Lung (tissue), 12 donors: ENCODE results near the gene TRIM13. TPM values are rescaled to one million over a fixed set of nuclear protein-coding genes. Genes with fewer than 3 reads are reported as not detected.

Source experiments
- ATAC-seq: fragments of 200-7000 bp; cut with Tn5 transposase; one replicate; pipeline ENCODE4 v1.9.1; 2020; ENCODE audit warnings: moderate number of reproducible peaks; ENCODE audit not compliant: insufficient read depth, low FRiP score
- DNase-seq, 3 donors: peaks; one replicate each; pipeline ENCODE4 v3.0.0-alpha.2; 2013 to 2017
- H3K27ac ChIP-seq, 2 donors: one replicate each; pipeline ENCODE4 v1.5.1; 2013; ENCODE audit warnings: mild to moderate bottlenecking in 2 of 2, moderate library complexity in 2 of 2, control low read depth in 1 of 2, inconsistent platforms in 1 of 2, low read depth in 1 of 2, low read length in 1 of 2
- H3K27me3 ChIP-seq, 3 donors: one replicate each; pipeline ENCODE4 v1.5.1; 2013; ENCODE audit warnings: low read length in 2 of 3; ENCODE audit not compliant: control insufficient read depth in 3 of 3, insufficient read depth in 3 of 3
- H3K36me3 ChIP-seq, 4 donors: one replicate each; pipeline ENCODE4 v1.5.1; 2013; ENCODE audit warnings: low read length in 4 of 4, mild to moderate bottlenecking in 1 of 4, moderate library complexity in 1 of 4; ENCODE audit not compliant: control insufficient read depth in 4 of 4, insufficient read depth in 4 of 4
- H3K4me1 ChIP-seq, 5 donors: one replicate each; pipeline ENCODE4 v1.5.1; 2013; ENCODE audit warnings: low read length in 5 of 5, mild to moderate bottlenecking in 2 of 5, moderate library complexity in 1 of 5; ENCODE audit not compliant: control insufficient read depth in 5 of 5, insufficient read depth in 5 of 5
- H3K4me3 ChIP-seq: one replicate; pipeline ENCODE4 v1.5.1; 2013; ENCODE audit warnings: mild to moderate bottlenecking, control low read depth, moderate library complexity
- H3K9ac ChIP-seq, 2 donors: one replicate each; pipeline ENCODE4 v1.5.1; 2013; ENCODE audit warnings: low read length in 2 of 2, control low read depth in 1 of 2; ENCODE audit not compliant: insufficient read depth in 1 of 2
- H3K9me3 ChIP-seq, 4 donors: one replicate each; pipeline ENCODE4 v1.5.1; 2013; ENCODE audit warnings: low read length in 3 of 4, mild to moderate bottlenecking in 1 of 4, moderate library complexity in 1 of 4; ENCODE audit not compliant: control insufficient read depth in 4 of 4, insufficient read depth in 3 of 4
- CTCF ChIP-seq: IDR thresholded peaks from 2 replicates; pipeline ENCODE4 v1.5.1; 2012; ENCODE audit warnings: mild to moderate bottlenecking; ENCODE audit errors: control extremely low read depth, extremely low read depth
- WGBS, 2 donors: extraction: QIAGEN DNeasy Blood & Tissue Kit; methylation state at CpG; one replicate each; pipeline ENCODE4 v1.1.7; 2013; 5-methylcytosine and 5-hydroxymethylcytosine counted together
- polyA plus RNA-seq, 2 donors: library from polyadenylated mRNA; stranded (reverse); fragments of 200-250 nt; gene quantifications; one replicate each; pipeline ENCODE4 v1.2.1, GENCODE V29; 2013
- total RNA-seq, 2 donors: library from RNA; depleted of rRNA in 1 of 2; stranded (reverse); fragments of >200 nt in 1 of 2; gene quantifications; one replicate each; pipeline ENCODE4 v1.2.1, GENCODE V29; 2014 to 2021
- donor health status: control.
- donor health status: control.
- donor health status: Bipolar disorder and iron deficiency.
- donor health status: healthy.
- donor health status: DM: yes; HTN: yes; CAD: no.

The TRIM13 gene
- total and polyA plus RNA-seq, 4 donors = 14.9 to 45.4 (median 30.2) TPM

- no peak for TF ChIP-seq CTCF
- no peak overlapping the region for H3K27ac ChIP-seq
- ATAC-seq = no peak
Measured at GRCh38 chr13:50006426-50007135, 9.7 kb downstream of the TRIM13 start.

GRCh38 chr13:50011461-50011860, 14.6 kb downstream of the TRIM13 start:
- H3K36me3 ChIP-seq = peaks cover 18 to 23% (median 19%) of the 10 kb centered on the region in 4 donors
- H3K4me3 ChIP-seq = no peak overlapping the region
- H3K9ac ChIP-seq = no peak overlapping the region
- no peaks in the 10 kb centered on the region for H3K27me3 ChIP-seq
- WGBS, 2 donors = 93 to 96% methylated on average over 1 of the region's 1 CpG
- no peak for TF ChIP-seq CTCF
- no peak for ATAC-seq
- DNase-seq = no peak
- peaks cover 0 to 15% (median 0%) of the 10 kb centered on the region in 5 donors for H3K4me1 ChIP-seq
- H3K27ac ChIP-seq = no peak overlapping the region
- H3K9me3 ChIP-seq = no peaks in the 10 kb centered on the region

More at GRCh38 chr13:50006426-50007135, 9.7 kb downstream of the TRIM13 start:
- peaks cover 7 to 18% (median 12%) of the 10 kb centered on the region in 4 donors for H3K36me3 ChIP-seq
- 97 to 98% methylated on average over 7 of the region's 7 CpGs for WGBS, 2 donors
- H3K4me3 ChIP-seq = no peak overlapping the region
- no peaks in the 10 kb centered on the region for H3K9me3 ChIP-seq
- peaks cover 0 to 6% (median 3%) of the 10 kb centered on the region in 5 donors for H3K4me1 ChIP-seq
- no peaks in the 10 kb centered on the region for H3K27me3 ChIP-seq
- H3K9ac ChIP-seq = no peak overlapping the region
- peak in 2 of 3 donors; percentile 18 to 21 for DNase-seq

- Histone ChIP-seq H3K36me3 (peaks cover 18 to 20% (median 18%) of the 10 kb centered on the region in 4 donors), H3K27ac (peak overlapping the region in 1 of 2 donors; percentile 9), H3K9ac (no peak overlapping the region), H3K4me1 (peaks cover 0 to 16% (median 0%) of the 10 kb centered on the region in 5 donors), H3K27me3 (no peaks in the 10 kb centered on the region), H3K9me3 (no peaks in the 10 kb centered on the region), H3K4me3 (no peak overlapping the region)
- 95 to 97% methylated on average over 6 of the region's 6 CpGs for WGBS, 2 donors
- ATAC-seq (no peak), DNase-seq (no peak)
- no peak for TF ChIP-seq CTCF
Measured at GRCh38 chr13:50012396-50013169, 15.7 kb downstream of the TRIM13 start.
